ENCODE measurements around the gene GLRB. TPM values are rescaled to one million over a fixed set of nuclear protein-coding genes. Genes with fewer than 3 reads are reported as not detected.
"Not testable (repeated sequence)": the region's sequence is repeated elsewhere in the genome, so short reads cannot be mapped to it uniquely, and the experiment has no call there.

The GLRB gene
- total RNA-seq, 1 donor from 2014 or later, result not detected

GRCh38 chr4:157151711-157152110 is 75.8 kb downstream of the GLRB start:
- intact Hi-C loops (cut with micrococcal nuclease), result no loop called here
- CTCF ChIA-PET, result no interaction called here
- TF ChIP-seq CTCF (IDR thresholded peaks at IDR 0.05), result no peak
- no peaks in the 10 kb centered on the region for H3K27me3 Mint-ChIP-seq
- no peak overlapping the region for H3K27ac Mint-ChIP-seq
- DNase-seq (no peak), ATAC-seq (ENCODE audit: low read depth) (no peak)
- no peaks in the 10 kb centered on the region for H3K36me3 Mint-ChIP-seq (ENCODE audit: low read depth)
- H3K9me3 Mint-ChIP-seq, result peaks cover 10% of the 10 kb centered on the region
- POLR2A ChIA-PET, result no interaction called here
- H3K4me3 Mint-ChIP-seq, result no peak overlapping the region
- H3K4me1 Mint-ChIP-seq, result no peaks in the 10 kb centered on the region

GRCh38 chr4:157165935-157166610 is 90.1 kb downstream of the GLRB start:
- no peak overlapping the region for H3K4me3 Mint-ChIP-seq
- ATAC-seq (ENCODE audit: low read depth) (no peak), DNase-seq (no peak)
- CTCF ChIA-PET, result no interaction called here
- H3K4me1 Mint-ChIP-seq, result no peaks in the 10 kb centered on the region
- TF ChIP-seq CTCF (IDR thresholded peaks at IDR 0.05), result no peak
- H3K36me3 Mint-ChIP-seq (ENCODE audit: low read depth), result no peaks in the 10 kb centered on the region
- no peaks in the 10 kb centered on the region for H3K27me3 Mint-ChIP-seq
- intact Hi-C loops (cut with micrococcal nuclease), result no loop called here
- H3K27ac Mint-ChIP-seq, result no peak overlapping the region
- H3K9me3 Mint-ChIP-seq, result peaks cover 2% of the 10 kb centered on the region
- POLR2A ChIA-PET, result no interaction called here

GRCh38 chr4:157170321-157170720 is 94.4 kb downstream of the GLRB start:
- H3K27me3 Mint-ChIP-seq, result no peaks in the 10 kb centered on the region
- ATAC-seq (ENCODE audit: low read depth) (no peak), DNase-seq (no peak)
- ChIA-PET POLR2A (no interaction called here), CTCF (no interaction called here)
- no peak overlapping the region for H3K27ac Mint-ChIP-seq
- peaks cover 2% of the 10 kb centered on the region for H3K9me3 Mint-ChIP-seq
- intact Hi-C loops (cut with micrococcal nuclease), result no loop called here
- H3K36me3 Mint-ChIP-seq (ENCODE audit: low read depth), result no peaks in the 10 kb centered on the region
- TF ChIP-seq CTCF (IDR thresholded peaks at IDR 0.05), result no peak
- no peaks in the 10 kb centered on the region for H3K4me1 Mint-ChIP-seq
- no peak overlapping the region for H3K4me3 Mint-ChIP-seq

- Mint-ChIP-seq H3K36me3 (ENCODE audit: low read depth) (no peaks in the 10 kb centered on the region), H3K27me3 (no peaks in the 10 kb centered on the region), H3K9me3 (peaks cover 2% of the 10 kb centered on the region), H3K27ac (no peak overlapping the region), H3K4me3 (no peak overlapping the region), H3K4me1 (no peaks in the 10 kb centered on the region)
- intact Hi-C loops (cut with micrococcal nuclease), result no loop called here
- DNase-seq (no peak), ATAC-seq (ENCODE audit: low read depth) (no peak)
- POLR2A ChIA-PET, result no interaction called here
- CTCF ChIA-PET, result no interaction called here
- TF ChIP-seq CTCF (IDR thresholded peaks at IDR 0.05), result no peak
Measured at GRCh38 chr4:157172011-157172410, 96.1 kb downstream of the GLRB start.

GRCh38 chr4:157180268-157180667 is 104.3 kb downstream of the GLRB start:
- CTCF ChIA-PET; intact Hi-C loops (cut with micrococcal nuclease); H3K4me1 Mint-ChIP-seq; H3K36me3 Mint-ChIP-seq (ENCODE audit: low read depth); H3K4me3 Mint-ChIP-seq; ATAC-seq (ENCODE audit: low read depth); H3K27me3 Mint-ChIP-seq; DNase-seq; H3K9me3 Mint-ChIP-seq; POLR2A ChIA-PET; H3K27ac Mint-ChIP-seq: not testable (repeated sequence)

- H3K9me3 Mint-ChIP-seq, result peaks cover 6% of the 10 kb centered on the region
- POLR2A ChIA-PET, result no interaction called here
- no peak for ATAC-seq (ENCODE audit: low read depth)
- CTCF ChIA-PET, result no interaction called here
- no peaks in the 10 kb centered on the region for H3K4me1 Mint-ChIP-seq
- no peaks in the 10 kb centered on the region for H3K27me3 Mint-ChIP-seq
- no peak for DNase-seq
- no peak overlapping the region for H3K4me3 Mint-ChIP-seq
- H3K27ac Mint-ChIP-seq, result no peak overlapping the region
- TF ChIP-seq CTCF (IDR thresholded peaks at IDR 0.05), result no peak
- H3K36me3 Mint-ChIP-seq (ENCODE audit: low read depth), result no peaks in the 10 kb centered on the region
- intact Hi-C loops (cut with micrococcal nuclease), result no loop called here
Measured at GRCh38 chr4:157184300-157184699, 108.3 kb downstream of the GLRB start.

All from activated B cell treated with CpG ODN at 0.5 μM for 24 hours (primary cell).